Breast epithelium (tissue), 3 donors: Measurements from ENCODE around the gene SHB.

ENCODE experiments used
- CTCF ChIP-seq, 3 donors: fragments of 450-650 bp; IDR thresholded peaks; one replicate each; pipeline ENCODE4 v1.5.1; 2016 to 2017; ENCODE audit warnings: antibody characterized with exemption in 3 of 3, mild to moderate bottlenecking in 3 of 3, moderate library complexity in 3 of 3
- POLR2A ChIP-seq: fragments of 450-650 bp; IDR thresholded peaks from one replicate; pipeline ENCODE4 v1.6.1; 2016; ENCODE audit warnings: antibody characterized with exemption, mild to moderate bottlenecking, moderate library complexity
- POLR2AphosphoS5 ChIP-seq, 3 donors: sonication (generic); formaldehyde crosslinking; IDR thresholded peaks; one replicate each; pipeline ENCODE4 v1.6.1; 2017; ENCODE audit warnings: antibody characterized with exemption in 3 of 3

DNA sequence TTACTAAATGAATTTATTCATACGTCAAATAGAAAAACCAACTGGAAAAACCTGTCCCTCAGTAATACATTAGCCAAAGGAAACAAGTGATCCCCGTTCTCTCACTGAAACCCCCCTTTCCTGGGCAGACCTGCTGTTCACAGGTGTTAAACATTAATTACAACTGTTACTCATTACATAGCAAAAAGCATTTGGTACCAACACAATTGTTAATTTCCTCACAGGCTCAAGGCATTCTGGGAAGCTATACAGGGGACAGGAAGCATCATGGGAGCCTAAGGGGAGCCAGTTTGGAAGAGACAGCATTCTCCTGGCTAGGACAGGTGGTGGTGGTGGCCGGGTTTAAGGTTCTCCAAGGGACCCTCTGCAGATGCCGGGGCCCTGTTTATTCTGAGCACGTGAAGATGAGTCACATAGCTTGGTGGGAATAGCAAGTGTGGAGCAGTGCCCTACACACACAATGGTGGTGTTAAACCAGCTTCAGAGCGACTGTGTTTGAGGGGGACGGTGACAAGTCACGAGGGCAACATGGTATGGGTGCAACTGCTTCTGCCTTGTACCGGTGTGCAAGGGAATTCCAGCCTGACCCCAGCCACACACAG, 102.5 kb downstream of the SHB start:
- no peak for TF ChIP-seq CTCF (IDR thresholded peaks at IDR 0.05)
- no peak for TF ChIP-seq POLR2A
- no peak for TF ChIP-seq POLR2AphosphoS5 (IDR thresholded peaks at IDR 0.05)
